ENCODE measurements around the gene B3GLCT. TPM values are rescaled to one million over a fixed set of nuclear protein-coding genes. Genes with fewer than 3 reads are reported as not detected.

Gene B3GLCT
- polyA plus RNA-seq, 1 donor from 2014 or later, result 8.2 TPM

GRCh38 chr13:31236211-31236786, 36.5 kb downstream of the B3GLCT start:
- H3K4me2 ChIP-seq (ENCODE audit: low read length), result no peak overlapping the region
- H3K36me3 ChIP-seq (ENCODE audit: insufficient read depth, low read length), result no peaks in the 10 kb centered on the region
- no peak for TF ChIP-seq MXI1 (conservative IDR thresholded peaks at IDR 0.05; ENCODE audit: poor library complexity, severe bottlenecking)
- peak; percentile 89 for TF ChIP-seq RAD21 (conservative IDR thresholded peaks at IDR 0.05)
- TF ChIP-seq EP300 (conservative IDR thresholded peaks at IDR 0.05; ENCODE audit: poor library complexity, severe bottlenecking), result no peak
- no peak for TF ChIP-seq REST (IDR thresholded peaks at IDR 0.05; ENCODE audit: borderline replicate concordance)
- TF ChIP-seq SMC3 (conservative IDR thresholded peaks at IDR 0.05; ENCODE audit: poor library complexity), result peak; percentile 93
- TF ChIP-seq POLR2AphosphoS5 (IDR thresholded peaks at IDR 0.05), result no peak
- TF ChIP-seq TAF1 (IDR thresholded peaks at IDR 0.05; ENCODE audit: low read depth), result no peak
- TF ChIP-seq CTCF (IDR thresholded peaks at IDR 0.05; ENCODE audit: poor library complexity, severe bottlenecking), result peak; percentile 89
- TF ChIP-seq EZH2 (IDR thresholded peaks at IDR 0.05; ENCODE audit: borderline replicate concordance, insufficient read depth, low read length, poor library complexity, severe bottlenecking), result no peak
- no peaks in the 10 kb centered on the region for H3K9me3 ChIP-seq (ENCODE audit: low read length)
- no peaks in the 10 kb centered on the region for H3K9me2 ChIP-seq (ENCODE audit: insufficient read depth, low read length)
- no peaks in the 10 kb centered on the region for H4K20me1 ChIP-seq (ENCODE audit: insufficient read depth)
- H3F3A ChIP-seq (ENCODE audit: insufficient read depth, low read length, poor library complexity, severe bottlenecking), result no peaks in the 10 kb centered on the region
- H3K27me3 ChIP-seq (ENCODE audit: insufficient read depth, low read depth, low read length), result no peaks in the 10 kb centered on the region
- H3K9ac ChIP-seq (ENCODE audit: low read length), result no peak overlapping the region
- H3K79me2 ChIP-seq (replicated peaks; ENCODE audit: insufficient read depth, low read length), result no peaks in the 10 kb centered on the region
- no peak overlapping the region for H3K4me3 ChIP-seq (ENCODE audit: low read length)
- no peak overlapping the region for H3K27ac ChIP-seq (ENCODE audit: low read length)
- H2AFZ ChIP-seq (ENCODE audit: low read depth, low read length), result no peak overlapping the region

GRCh38 chr13:31240921-31241320, 41.1 kb downstream of the B3GLCT start:
- Histone ChIP-seq H3K9ac (ENCODE audit: low read length) (no peak overlapping the region), H3K27ac (ENCODE audit: low read length) (no peak overlapping the region), H3K79me2 (replicated peaks; ENCODE audit: insufficient read depth, low read length) (no peaks in the 10 kb centered on the region), H3K4me2 (ENCODE audit: low read length) (no peak overlapping the region), H4K20me1 (ENCODE audit: insufficient read depth) (no peaks in the 10 kb centered on the region), H3K9me2 (ENCODE audit: insufficient read depth, low read length) (no peaks in the 10 kb centered on the region), H3K27me3 (ENCODE audit: insufficient read depth, low read depth, low read length) (no peaks in the 10 kb centered on the region), H2AFZ (ENCODE audit: low read depth, low read length) (no peak overlapping the region), H3K9me3 (ENCODE audit: low read length) (no peaks in the 10 kb centered on the region), H3F3A (ENCODE audit: insufficient read depth, low read length, poor library complexity, severe bottlenecking) (no peaks in the 10 kb centered on the region), H3K36me3 (ENCODE audit: insufficient read depth, low read length) (no peaks in the 10 kb centered on the region), H3K4me3 (ENCODE audit: low read length) (no peak overlapping the region)
- no peak for TF ChIP-seq EZH2 (IDR thresholded peaks at IDR 0.05; ENCODE audit: borderline replicate concordance, insufficient read depth, low read length, poor library complexity, severe bottlenecking)
- no peak for TF ChIP-seq EP300 (conservative IDR thresholded peaks at IDR 0.05; ENCODE audit: poor library complexity, severe bottlenecking)
- no peak for TF ChIP-seq CTCF (IDR thresholded peaks at IDR 0.05; ENCODE audit: poor library complexity, severe bottlenecking)
- TF ChIP-seq TAF1 (IDR thresholded peaks at IDR 0.05; ENCODE audit: low read depth), result no peak
